Central memory CD4-positive, alpha-beta T cell (primary cell): Measurements from ENCODE around the gene PRKAG2.

Experiments
- DNase-seq: peaks from one replicate; pipeline ENCODE4 v3.0.0; 2022

The PRKAG2 gene

DNA sequence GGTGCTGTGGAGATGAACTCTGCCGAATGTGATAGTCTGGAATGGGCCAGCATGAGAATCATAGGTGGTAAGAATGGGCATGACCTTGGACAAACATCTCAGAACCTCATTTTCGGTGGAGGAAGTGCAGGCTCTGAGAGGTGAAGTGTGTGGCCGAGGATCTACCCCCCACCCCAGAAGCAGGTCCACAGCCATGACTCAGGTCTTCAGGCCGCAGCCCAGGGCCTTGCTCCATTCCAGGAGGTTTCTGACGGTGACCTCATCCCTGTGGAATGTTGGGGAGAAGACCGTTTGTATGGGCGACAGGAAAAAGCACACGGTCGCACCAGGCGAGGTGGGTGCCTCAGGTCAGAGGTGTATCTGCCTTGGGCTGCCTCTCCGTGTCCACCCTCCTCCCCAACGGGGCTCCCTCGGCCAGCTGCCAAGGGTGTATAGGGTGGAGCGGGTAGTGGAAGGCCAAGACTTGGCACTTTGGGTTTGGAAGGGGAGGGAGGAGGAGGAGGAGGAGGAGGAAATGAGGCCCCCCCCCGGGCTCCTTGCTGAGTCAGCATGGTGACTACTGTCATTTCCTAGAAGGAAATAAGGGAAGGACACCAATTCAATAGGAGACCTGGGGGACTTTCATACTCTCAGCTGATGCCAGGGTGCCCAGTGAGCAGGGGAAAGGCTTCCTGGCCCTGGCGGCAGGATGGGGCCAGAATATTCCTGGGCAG, 189.2 kb downstream of the PRKAG2 start:
- no peak for DNase-seq

DNA sequence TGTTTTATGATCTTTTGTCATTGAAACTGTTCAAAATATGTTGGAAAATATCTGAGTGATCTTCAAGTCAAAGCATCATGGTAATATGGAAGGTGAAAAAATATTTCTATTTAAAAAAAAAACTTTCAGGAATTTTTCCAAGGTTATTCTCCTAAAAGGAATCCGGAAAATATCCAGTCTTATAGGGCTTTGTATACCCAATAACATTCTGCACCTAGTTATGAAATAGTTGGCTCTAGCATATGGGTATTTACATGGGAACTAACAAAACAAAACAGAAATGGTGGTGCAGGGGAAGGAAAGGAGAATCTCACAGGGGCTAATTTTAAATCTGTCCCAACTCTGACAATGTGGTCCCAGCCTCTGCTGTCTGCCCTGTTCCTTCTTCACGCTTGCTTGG, 190.1 kb downstream of the PRKAG2 start:
- no peak for DNase-seq

DNA sequence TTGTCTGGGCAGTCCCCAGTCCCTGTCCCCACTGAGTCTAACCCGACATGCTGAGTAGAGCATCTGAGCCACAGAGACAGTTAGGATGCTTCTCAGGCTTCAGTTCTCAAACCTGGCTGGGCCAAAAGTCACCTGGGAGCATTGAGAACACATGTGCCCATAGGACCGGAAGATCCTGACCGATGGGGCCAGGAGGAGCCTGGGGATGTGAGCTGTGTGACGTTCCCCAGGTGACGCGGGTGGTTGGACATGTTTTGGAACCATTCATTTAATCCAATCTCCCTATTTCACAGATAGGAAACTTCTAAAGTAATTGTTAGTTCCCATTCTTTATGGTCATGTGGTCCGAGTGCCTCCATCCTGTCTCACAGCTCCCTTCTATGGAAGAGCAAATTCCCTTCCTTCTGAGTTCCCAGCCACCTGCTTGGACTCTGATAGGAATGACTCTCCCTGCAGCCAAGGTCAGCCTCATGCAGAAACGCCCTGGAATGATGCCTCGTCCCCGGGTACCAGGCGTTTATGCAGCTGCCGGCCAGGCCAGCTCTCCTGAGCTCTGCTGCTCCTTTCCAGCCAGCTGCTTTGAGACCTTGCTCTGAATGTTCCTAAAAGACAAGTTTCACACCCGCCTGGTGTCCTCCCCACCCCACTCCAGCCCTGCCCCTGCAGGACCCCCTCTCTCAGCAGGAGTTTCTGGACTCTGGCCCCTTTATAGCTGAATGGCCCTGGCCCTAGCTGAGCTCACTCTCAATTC, 190.7 kb downstream of the PRKAG2 start:
- no peak for DNase-seq

DNA sequence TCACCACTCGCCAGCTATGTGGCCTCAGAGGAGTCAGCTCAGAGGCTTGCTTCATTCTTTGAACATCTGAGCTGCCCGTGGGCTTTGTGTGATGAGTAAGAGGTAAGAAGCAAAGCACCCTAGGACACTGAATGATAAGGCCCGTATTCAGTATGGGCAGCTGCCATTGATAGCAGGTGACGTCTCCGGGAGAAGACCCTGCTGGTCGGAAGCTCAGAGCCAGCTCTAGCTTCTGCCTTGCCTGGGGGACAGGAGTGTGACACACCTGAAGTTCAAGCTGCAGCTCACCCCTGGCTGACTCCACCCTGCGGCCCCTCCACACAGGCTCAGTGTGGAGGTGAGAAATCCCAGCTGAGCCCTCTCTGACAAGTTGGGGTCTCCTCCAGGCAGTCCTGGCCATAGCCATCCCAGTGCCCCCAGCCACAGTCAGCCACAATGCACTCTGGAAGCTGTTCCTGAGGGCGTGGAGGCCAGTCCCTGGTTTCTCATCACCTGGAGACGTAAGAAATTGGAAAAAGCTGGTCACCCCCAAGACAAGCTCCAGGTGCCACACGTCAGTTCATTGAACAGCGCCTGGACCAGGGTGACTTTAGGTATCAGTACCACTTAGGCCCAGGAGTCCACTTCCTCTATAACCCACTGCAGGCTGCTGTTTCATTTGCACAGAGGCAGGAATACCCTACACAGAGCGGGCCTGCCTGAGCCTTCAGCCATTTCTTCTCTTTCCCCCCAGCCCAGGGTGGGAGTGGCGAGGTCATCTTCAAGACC, 192.3 kb downstream of the PRKAG2 start:
- no peak for DNase-seq

DNA sequence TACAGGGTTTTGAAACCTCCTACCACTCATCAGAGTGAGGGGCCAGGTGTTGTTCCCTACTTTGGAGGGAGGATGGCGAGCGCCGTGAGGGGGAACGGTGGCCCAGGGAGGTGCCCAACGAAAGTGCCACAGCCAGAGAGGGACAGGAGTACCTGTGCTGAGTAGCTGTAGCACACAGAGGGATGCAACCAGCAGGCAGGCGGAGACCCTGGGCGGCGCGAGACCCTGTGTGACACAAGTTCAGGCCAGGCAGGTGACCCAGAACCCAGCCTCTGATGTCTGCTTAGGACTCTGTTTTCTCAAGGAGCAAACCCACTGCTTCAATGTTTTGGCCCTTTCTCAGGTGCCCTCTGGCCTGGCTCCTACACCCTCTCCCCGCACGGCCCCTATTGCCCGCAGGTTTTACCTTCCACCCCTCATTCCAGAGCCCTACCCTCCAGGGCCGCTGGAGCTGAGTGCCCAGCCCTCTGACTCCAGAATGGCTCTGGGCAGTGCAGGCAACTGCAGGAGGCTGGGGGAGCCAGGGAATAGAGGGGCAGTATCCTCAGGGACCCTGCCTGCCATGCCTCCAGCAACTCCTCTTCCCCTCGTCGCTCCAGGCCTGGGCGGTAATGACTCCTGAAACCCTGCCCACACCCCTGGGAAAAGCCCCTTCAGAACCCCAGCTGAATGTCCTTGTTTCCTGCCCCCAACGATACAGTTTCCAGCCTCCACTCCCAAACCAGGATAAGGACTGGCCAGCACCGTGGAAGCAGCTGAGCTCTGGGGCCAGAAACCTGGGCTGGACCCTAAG, 193.1 kb downstream of the PRKAG2 start:
- DNase-seq, result no peak

DNA sequence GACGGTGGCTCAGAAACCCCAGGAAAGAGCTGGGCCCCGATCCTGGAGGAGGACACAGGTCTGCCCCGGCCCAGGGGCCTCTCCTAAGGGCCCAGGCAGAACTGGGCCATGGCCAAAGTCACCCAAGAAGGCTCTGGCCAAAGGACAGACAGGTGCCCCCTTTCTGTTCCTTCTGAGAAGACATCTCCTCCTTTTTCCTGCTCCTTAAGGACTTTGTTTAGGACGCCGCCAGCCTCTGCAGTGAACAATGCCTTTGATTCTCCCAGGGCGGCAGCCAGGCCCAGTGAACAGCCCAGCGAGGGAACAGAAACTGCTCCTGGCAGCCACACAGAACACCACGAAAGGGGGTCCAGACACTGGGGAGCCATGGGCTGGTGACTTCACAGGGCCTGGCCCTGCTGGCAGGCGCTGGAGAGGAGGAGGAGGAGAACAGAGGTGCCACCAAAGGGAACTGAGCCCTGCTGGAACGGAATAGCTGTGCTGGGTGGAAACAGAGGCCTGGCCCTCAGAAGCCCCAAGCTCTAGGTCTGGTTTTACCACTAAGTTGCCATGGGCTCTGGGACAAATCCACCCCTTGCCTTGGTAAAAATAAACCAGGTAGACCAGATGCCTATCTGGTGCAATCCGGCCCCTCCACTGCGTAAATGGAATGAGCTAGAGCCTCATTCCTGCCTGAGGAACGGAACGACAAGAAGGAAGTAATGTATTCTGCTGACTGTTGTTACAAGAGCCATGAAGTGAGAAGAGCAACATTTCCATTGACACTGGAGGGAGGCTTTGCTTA, 193.9 kb downstream of the PRKAG2 start:
- DNase-seq, result no peak

DNA sequence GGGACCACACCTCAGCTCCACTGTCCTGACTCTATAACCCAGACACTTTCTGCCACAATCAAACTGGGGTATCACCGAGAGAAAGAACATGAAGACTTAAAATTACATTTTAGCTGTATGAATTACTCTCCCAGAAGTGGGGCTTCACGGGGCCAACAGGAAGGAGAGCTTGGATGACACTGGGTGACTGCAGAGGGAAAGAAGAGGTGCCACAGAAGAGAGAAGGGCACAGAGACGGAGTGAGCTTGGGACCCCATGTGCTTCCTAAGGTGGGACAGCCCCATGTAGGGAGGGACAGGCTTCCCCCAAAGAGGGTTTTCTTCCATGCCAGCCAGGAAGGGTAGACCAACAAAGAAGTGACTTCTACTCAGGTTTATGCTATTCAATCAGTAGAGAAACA, 195.2 kb downstream of the PRKAG2 start:
- DNase-seq, result no peak

DNA sequence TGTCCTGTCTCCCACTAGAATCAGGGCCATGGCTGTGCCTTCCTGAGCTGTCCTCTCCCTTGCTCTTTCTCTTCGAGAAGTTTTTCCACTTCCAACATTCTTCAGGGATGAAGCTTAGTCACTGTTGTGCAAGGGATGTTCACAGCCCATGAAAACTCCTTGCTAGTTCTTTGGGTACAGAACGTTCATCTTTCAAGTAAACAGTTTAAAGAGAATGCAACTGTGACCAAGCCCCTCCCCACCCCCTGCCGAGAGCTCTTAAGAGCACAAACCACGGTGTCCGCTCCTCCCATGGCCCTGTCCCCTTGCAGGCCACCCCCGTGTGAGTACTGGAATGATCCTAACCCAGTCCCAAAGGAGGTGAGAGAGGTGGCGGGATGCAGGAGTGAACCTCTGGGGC, 196.1 kb downstream of the PRKAG2 start:
- no peak for DNase-seq

DNA sequence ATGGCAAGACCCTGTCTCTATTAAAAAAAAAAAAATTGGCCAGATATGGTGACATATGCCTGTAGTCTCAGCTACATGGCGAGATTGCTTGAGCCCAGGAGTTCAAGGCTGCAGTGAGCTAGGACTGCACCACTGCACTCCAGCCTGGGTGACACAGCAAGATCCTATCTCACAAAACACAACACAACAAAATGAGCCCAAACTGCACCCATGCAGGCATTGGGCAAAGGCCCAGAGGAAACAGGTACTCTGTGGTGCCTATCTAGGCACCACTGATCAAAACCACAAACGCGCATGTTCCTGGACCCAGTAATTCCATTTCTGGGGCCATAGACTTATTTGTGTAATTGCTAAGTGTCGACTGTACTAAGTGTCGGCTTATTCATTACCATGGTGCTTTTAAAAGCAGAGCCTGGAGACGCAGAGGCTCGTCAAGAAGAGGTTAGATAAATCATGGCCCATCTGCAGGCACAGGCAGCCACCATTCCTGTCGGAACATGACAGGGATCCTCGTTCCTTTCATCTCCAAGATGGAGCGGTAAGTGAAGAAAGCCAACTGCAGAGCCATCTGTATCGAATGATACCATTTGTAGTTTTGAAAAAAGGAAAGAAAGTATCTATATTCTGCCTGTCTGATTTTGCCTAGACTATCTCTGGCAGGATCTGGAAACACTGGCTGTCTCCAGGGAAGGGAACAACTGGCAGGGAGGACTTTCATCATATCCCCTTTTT, 196.9 kb downstream of the PRKAG2 start:
- no peak for DNase-seq

DNA sequence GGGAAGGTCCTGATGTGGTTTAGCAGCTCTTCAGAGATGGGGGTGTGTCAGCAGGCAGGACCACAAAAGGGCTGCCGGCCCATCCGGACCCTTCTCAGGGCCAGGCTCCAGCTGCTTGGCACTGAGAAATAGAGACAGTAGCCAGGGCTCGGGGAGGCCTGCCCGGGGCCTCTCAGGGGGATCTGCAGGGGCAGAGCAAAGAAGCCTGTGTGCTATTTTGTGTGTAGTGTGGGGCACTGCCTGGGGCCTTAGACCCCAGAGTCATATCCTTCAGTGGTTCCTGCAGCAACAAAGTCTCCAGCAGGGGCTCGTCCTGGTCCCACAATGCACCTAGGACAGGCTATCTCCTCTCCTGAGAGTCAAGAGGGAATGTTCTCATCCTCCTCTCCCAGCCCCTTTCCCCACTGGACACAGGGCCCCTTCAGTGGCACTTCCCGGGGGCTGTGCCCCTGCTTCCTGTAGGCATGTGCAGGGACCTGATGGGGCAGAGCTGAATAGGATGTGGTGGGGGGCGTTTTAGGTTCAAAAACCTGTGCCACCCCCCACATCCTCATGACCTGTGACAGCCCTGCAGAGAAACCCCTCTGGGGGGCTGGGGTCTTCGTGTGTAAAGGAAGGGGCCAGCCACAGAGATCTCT, 197.7 kb downstream of the PRKAG2 start:
- DNase-seq, result no peak

DNA sequence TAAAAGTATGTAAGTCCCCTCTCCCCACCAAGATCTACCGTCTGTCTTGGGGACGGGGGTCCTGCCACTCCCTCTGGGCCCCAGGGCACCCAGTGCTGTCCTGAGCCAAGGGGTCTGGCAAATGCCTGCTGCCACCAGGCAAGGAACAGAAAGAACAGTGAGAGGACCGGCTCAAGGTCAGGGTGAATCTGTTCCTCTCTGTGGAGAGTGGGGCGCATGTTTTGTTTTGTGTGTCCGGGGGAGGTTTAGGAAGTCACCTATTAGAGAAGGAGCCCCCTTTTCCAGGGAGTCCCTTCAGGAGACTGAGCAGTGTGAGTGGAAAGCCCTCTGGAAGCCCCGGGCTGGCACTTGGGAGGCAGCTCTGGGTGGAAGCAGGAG, 198.7 kb downstream of the PRKAG2 start:
- DNase-seq, result no peak

DNA sequence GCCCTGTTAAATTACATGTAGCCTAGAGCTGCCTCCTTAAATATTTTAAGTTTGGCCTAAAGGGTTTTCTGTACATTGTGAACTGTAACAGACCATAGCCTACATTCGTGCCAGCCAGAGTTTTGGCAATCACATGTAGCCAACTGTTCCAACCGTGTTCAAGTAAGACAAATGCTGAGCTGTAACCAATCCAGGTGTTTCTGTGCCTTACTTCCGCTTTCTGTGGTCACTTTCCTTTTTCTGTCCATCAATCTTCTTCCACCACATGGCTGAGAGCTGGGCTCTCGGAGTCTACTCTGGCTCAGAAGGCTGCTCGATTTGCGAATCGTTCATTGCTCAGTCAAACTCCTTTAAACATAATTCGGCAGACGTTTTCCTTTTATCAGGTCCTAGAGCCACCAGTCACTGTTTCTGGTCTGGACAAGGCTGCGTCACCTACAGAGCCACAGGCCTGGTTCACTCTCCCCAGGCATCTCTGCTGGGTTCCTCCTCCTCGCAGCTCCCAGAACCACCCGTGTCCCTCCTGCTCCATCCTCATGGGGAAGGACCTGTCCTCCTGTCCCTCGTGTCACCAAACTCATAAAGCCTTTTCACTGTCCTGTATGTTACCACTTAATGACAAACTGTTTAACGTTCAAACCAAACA, 199.2 kb downstream of the PRKAG2 start:
- DNase-seq, result no peak

DNA sequence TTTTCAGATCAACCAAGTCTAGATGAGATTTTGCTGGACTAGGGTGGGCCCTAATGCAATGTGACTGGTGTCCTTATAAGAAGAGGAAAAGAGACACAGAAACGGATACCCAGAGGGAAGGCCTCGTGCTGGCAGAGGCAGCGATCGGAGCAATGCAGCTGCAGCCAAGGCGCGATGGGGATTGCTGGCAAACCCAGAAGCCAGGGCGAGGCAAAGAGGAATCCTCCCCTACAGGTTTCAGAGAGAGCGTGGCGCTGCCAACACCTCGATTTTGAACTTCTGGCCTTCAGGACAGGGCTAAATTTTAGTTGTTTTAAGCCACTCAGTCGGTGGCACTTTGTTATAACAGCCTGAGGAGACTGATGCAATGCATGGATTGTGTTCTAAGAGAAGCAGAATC, 200.2 kb downstream of the PRKAG2 start:
- no peak for DNase-seq

DNA sequence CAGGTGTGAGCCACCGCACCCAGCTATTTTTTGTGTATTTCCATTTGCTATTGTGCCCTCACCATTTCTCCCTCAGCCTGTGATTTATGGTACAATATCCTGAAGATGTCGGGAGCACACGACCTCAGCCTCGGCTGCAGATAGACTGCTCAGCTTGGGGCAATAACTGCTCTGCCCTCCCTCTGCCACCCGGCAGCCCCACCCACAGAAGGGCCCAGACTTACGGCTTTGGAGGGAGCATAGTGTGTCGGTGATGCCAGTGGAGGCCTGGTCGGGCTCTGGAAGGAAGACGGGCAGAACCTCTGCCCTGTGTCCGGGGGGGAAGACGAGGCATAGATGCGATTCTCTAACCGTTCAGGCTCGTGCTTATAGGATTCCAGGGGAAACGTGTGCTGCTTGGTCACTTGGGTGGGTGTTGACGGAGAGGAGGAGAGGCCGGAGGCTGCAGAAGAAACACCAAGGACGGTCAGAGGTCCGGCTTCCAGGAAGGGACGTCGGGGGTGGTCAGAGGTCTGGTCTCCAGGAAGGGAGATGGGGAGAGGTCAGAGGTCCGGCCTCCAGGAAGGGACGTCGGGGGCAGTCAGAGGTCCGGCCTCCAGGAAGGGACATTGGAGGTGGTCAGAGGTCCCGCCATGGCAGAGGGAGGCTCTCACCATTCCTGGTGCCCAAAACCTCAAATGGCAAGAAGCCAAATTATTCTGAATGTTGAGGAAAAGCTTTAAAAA, 201.6 kb downstream of the PRKAG2 start:
- no peak for DNase-seq

DNA sequence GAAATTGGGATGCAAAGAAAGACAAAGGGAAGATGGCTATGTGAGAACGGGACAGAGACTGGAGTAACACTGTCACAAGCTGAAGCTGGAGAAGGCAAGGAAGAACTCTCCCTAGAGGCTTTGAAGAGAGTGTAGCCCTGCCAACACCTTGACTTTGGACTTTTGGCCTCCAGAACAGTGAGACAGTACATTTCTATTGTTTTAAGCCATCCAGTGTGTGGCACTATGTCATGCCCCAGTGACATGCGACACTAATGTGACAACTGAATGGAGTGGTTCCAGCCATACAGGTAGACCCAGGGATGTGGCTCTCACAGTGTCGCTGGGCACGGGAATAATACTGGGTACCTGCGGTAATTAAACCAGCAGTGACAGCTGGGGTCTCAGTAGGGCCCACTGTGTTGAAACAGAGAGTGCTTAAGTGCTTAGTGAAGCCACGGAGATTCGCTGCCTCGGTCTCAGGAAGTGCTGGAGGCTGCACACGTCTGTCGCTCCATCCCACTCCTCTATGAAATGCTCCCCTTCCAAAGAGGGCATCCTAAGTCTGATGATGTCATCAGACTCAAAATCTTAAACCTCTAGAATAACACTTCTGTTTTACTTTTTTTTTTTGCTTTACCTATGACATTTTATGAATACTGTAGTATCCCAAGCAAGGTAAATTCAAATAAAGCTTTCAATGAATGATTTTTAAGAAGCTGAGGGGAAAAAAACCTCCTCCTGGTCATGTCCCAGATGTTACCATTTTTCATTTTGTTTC, 202.6 kb downstream of the PRKAG2 start:
- DNase-seq, result no peak

DNA sequence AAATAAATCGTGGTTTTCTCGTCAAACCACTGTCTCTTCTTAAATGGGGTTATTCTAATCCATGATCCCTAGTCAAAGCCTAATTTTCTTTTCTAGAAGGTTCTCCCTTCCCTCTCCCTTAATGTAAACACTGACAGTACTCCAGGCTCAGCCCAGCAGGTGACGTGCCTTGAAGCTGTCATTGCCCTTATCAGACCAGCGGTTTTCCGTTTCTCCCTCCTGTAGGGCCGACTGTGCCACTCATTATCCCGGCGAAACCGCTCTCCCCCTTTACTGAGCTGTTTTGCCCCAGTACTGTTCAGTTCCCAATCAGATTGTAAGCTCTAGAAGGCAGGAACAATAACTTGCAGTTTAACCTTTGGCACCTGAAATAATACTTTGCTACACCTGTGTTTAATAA, 203.7 kb downstream of the PRKAG2 start:
- no peak for DNase-seq

DNA sequence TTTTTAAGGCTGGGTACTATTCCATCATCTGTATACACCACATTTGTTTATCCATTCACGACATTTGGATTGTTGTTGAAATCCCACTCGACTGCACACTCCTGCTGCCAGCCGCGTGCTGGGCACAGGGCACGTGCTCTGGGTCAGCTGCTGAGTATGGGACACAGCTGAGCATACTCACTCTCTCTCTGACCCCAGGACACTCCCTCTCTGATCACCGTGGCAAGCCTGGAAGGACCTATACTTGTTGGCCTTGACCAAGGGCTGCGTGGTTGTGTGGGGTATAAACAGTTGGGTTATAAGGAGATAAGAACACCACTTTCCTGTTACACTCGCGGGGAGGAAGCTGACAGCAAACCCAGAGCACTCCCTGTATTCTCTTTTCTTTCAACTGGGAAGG, 204.2 kb downstream of the PRKAG2 start:
- no peak for DNase-seq

DNA sequence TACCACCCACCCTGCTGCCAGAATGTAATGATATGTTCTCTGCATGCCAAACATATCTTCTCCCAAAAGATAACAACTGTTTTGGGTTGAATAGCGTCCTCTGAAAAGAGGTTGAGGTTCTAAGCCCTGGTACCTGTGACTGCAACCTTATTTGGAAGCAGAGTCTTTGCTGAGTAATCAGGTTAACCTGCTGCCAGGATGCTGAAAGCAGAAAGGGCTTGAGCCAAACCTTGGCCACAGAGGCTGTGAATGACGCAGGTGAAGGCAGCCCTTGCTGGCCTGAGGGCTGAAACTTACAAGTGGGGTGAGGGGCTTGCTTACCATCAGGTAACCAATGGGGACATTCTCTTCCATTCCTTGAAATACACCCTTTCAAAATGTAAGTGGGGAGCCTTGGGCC, 205.4 kb downstream of the PRKAG2 start:
- no peak for DNase-seq

DNA sequence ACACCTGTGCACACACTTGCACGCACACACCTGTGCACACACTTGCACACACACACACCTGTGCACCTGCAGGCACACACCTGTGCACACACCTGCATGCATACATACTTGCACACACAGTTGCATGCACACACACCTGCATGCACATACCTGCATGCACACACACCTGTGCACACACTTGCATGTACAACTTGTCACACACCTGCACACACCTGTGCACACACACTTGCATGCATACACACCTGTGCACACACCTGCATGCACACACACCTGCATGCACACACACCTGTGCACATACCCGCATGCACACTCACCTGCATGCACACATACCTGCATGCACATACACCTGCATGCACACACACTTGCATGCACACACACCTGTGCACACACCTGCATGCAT, 207.2 kb downstream of the PRKAG2 start:
- DNase-seq, result no peak
